Adrenal gland (tissue), 12 donors: Measurements from ENCODE around the gene FFAR2. TPM values are rescaled to one million over a fixed set of nuclear protein-coding genes. Genes with fewer than 3 reads are reported as not detected.
"Not testable (repeated sequence)": the region's sequence is repeated elsewhere in the genome, so short reads cannot be mapped to it uniquely, and the experiment has no call there.

ENCODE experiments used
- DNase-seq, 7 donors: peaks; one replicate each; pipeline ENCODE4 v3.0.0-alpha.2; 2019 to 2020
- H3K27ac ChIP-seq, 5 donors: fragments of 200-600 bp; sonication (generic) in 4 of 5; 1 replicate in 3 of 5; 2 replicates in 2 of 5; pipeline versions ENCODE4 v1.5.1 to v1.8.0; 2016 to 2020; ENCODE audit warnings: mild to moderate bottlenecking in 1 of 5
- H3K27me3 ChIP-seq: fragments of 200-600 bp; 2 replicates; pipeline ENCODE4 v1.8.0; 2021
- H3K36me3 ChIP-seq, 2 donors: fragments of 200-600 bp; replicated peaks in 1 of 2; 1 replicate in 1 of 2; 2 replicates in 1 of 2; pipeline versions ENCODE4 v1.5.1 to v1.8.0; 2018 to 2022
- H3K4me1 ChIP-seq, 2 donors: fragments of 200-600 bp; replicated peaks in 1 of 2; 1 replicate in 1 of 2; 2 replicates in 1 of 2; pipeline versions ENCODE4 v1.5.1 to v1.8.0; 2018 to 2021
- H3K4me3 ChIP-seq, 4 donors: fragments of 200-600 bp; sonication (generic) in 3 of 4; one replicate each; pipeline ENCODE4 v1.5.1; 2016 to 2018
- H3K9me3 ChIP-seq, 3 donors: fragments of 200-600 bp; sonication (generic) in 1 of 3; replicated peaks in 1 of 3; 1 replicate in 2 of 3; 2 replicates in 1 of 3; pipeline versions ENCODE4 v1.5.1 to v1.8.0; 2016 to 2021
- CTCF ChIP-seq, 6 experiments: fragments of 450-650 bp in 4 of 6; fragments of 200-600 bp in 2 of 6; sonication (generic) in 1 of 6; IDR thresholded peaks; 1 replicate in 5 of 6; 2 replicates in 1 of 6; pipeline versions ENCODE4 v1.5.1 to v1.8.0; 2016 to 2021; ENCODE audit warnings: antibody characterized with exemption in 6 of 6, mild to moderate bottlenecking in 2 of 6, moderate library complexity in 1 of 6
- POLR2A ChIP-seq, 2 donors: fragments of 450-650 bp; IDR thresholded peaks; one replicate each; pipeline ENCODE4 v1.6.1; 2017; ENCODE audit warnings: antibody characterized with exemption in 2 of 2, mild to moderate bottlenecking in 2 of 2, moderate library complexity in 1 of 2
- WGBS, 4 donors: extraction: QIAGEN DNeasy Blood & Tissue Kit in 2 of 4; methylation state at CpG; one replicate each; pipeline versions ENCODE4 v1.1.5 to v1.1.7; 2013 to 2017; 5-methylcytosine and 5-hydroxymethylcytosine counted together
- intact Hi-C, 2 donors: fragments of 100-400 bp; cut with DNase I; formaldehyde crosslinking; loops; one replicate each; pipeline versions ENCODE4 v1.14.1 to v1.15.0; 2022 to 2023
- polyA plus RNA-seq, 3 donors: library from polyadenylated mRNA; stranded (reverse); fragments of 200-250 nt in 2 of 3; fragments of 350-450 nt in 1 of 3; fragmentation: Illumina TruSeq in 1 of 3; extraction: RNeasy Lipid Tissue Mini Kit (QIAGEN cat#74804) in 1 of 3; gene quantifications; one replicate each; pipeline ENCODE4 v1.2.3, GENCODE V29; 2013 to 2014
- total RNA-seq, 9 donors: library from RNA; depleted of rRNA in 4 of 9; stranded (reverse); fragments of >200 nt in 4 of 9; fragments of 120-200 nt in 1 of 9; fragmentation: NEBNext Ultra II Directional in 1 of 9; extraction: Animal tissue kit (Norgen Biotek cat#: 25700) in 1 of 9; gene quantifications; one replicate each; pipeline versions ENCODE4 v1.1.0 to v1.2.4, GENCODE V29; 2013 to 2023
- donor health status: healthy with polysubstance abuse.
- donor health status: Bipolar disorder and iron deficiency.
- donor health status: DM: yes; HTN: yes; CAD: no.
- donor health status: DM: no; HTN: no; CAD: no.
- donor health status: DM: no; HTN: no; CAD: no.
- donor health status: DM: yes; HTN: yes; CAD: no.

The FFAR2 gene
- total and polyA plus RNA-seq, 12 donors: 0.11 to 0.88 (median 0.37) TPM; not detected in 6

DNA sequence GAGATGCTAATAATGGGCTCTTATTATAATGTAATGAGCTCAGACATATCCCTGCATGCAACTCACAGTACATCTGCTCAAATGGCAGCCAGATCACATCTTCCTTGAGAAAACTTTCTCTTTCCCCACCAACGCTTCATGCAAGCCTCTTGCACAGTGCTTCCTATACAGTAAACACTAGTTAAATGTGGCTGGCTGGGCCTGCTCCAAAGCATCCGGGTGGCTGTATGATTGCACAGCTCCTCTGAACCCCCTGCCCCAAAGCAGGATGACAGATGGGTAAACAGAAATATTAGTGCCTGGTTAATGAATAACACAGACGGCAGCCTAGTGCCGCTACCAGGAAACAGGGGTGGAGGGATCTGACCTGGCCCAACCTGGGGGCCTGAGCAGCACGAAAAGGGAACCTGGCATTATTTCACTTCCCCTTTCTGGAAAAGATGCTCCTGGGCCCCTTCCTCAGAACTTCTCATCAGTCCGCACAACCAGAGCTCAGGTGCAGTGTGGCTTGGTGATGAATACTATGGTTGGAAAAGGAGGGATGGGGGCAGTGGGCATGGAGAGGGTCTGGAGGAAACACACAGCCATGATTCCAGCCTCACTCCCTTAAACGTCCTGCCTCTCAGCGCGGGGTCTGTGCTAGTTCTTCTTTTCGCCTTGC, 10.8 kb downstream of the FFAR2 start:
- Histone ChIP-seq H3K4me1 (peaks cover 13 to 29% of the 10 kb centered on the region in 2 donors), H3K9me3 (no peaks in the 10 kb centered on the region), H3K36me3 (no peaks in the 10 kb centered on the region), H3K27me3 (no peaks in the 10 kb centered on the region), H3K4me3 (no peak overlapping the region), H3K27ac (peak overlapping the region in 2 of 5 donors; percentile 47 to 81)
- 37 to 49% (median 46%) methylated on average over 9 to 10 of the region's 10 CpGs for WGBS, 4 donors
- intact Hi-C loops: no loop called here
- no peak for DNase-seq
- TF ChIP-seq CTCF (IDR thresholded peaks at IDR 0.05) (no peak), POLR2A (IDR thresholded peaks at IDR 0.05) (no peak)

DNA sequence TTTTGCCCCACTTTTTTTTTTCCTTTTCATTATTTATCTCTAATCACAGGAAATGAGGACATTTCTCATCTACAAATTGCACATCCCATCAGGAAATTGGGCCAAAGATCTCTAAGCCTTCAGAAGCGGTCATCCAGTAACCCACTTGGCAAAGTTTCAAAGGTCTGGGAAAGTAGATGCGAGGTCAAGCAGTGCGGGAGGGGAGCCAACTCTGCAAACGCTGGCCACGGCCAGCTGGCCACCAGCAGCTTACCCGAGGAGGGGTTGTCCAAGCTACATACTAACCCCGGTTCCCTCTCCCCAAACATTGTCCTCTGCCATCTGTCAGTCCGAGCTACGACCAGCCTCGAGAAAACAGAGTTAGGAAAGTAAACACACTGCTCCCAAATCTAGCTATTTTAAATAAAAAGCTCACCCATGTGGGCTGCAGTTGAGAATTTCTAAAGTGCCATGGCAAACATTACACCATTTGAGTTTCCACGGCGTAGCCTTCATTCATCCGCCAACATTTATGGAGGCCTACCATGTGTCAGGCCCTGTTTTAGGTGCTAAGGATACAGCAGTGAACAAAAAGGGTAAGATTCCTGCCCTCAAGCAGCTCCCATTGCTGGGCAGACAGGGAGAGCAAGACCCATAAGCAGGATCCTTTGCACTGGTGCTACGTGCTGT, 11.5 kb downstream of the FFAR2 start:
- no peak for TF ChIP-seq POLR2A (IDR thresholded peaks at IDR 0.05)
- no peak for TF ChIP-seq CTCF (IDR thresholded peaks at IDR 0.05)
- Histone ChIP-seq H3K4me1 (peaks cover 13 to 29% of the 10 kb centered on the region in 2 donors), H3K4me3 (no peak overlapping the region), H3K36me3 (no peaks in the 10 kb centered on the region), H3K9me3 (no peaks in the 10 kb centered on the region), H3K27ac (peak overlapping the region in 1 of 5 donors; percentile 81), H3K27me3 (no peaks in the 10 kb centered on the region)
- intact Hi-C loops: loop anchor here in 1 of 2 donors (2.0 to 10.0 kb wide), 2 partner anchors 105 to 185 kb away; no protein-coding TSS in a partner anchor
- DNase-seq: peak; percentile 62 to 88 (median 81)
- WGBS, 4 donors: 30 to 35% (median 32%) methylated on average over 13 to 14 of the region's 14 CpGs

DNA sequence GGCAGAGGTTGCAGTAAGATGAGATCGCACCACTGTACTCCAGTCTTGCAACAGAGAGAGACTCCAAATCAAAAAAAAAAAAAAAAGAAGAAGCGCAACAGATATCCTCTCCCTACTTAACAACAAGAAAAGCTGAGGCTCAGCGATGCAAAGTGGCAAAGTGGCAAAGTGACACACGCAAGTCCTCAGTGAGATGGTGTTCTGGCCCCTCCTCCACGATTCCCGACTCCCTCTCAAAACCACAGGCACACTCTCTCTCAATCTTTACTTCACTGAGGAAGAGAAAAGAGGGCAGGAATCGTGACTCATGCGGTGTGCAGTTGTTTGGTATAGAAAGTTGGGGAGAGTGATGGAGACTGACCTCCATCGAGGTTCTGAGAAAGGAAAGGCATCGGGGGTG, 12.6 kb downstream of the FFAR2 start:
- intact Hi-C loops: loop anchor here in 1 of 2 donors (2.0 to 10.0 kb wide), 2 partner anchors 106 to 186 kb away; no protein-coding TSS in a partner anchor
- no peak overlapping the region for H3K27ac ChIP-seq
- H3K9me3 ChIP-seq: no peaks in the 10 kb centered on the region
- peaks cover 13 to 29% of the 10 kb centered on the region in 2 donors for H3K4me1 ChIP-seq
- WGBS, 4 donors: 77 to 87% (median 82%) methylated on average over 10 of the region's 10 CpGs
- TF ChIP-seq CTCF (IDR thresholded peaks at IDR 0.05) (no peak), POLR2A (IDR thresholded peaks at IDR 0.05) (no peak)
- H3K36me3 ChIP-seq: no peaks in the 10 kb centered on the region
- DNase-seq: no peak
- H3K4me3 ChIP-seq: no peak overlapping the region
- H3K27me3 ChIP-seq: no peaks in the 10 kb centered on the region

- H3K4me1 ChIP-seq: peaks cover 13 to 29% of the 10 kb centered on the region in 2 donors
- no peak for DNase-seq
- H3K36me3 ChIP-seq: no peaks in the 10 kb centered on the region
- no peaks in the 10 kb centered on the region for H3K9me3 ChIP-seq
- TF ChIP-seq CTCF (IDR thresholded peaks at IDR 0.05): no peak
- TF ChIP-seq POLR2A (IDR thresholded peaks at IDR 0.05): no peak
- intact Hi-C loops: loop anchor here in 1 of 2 donors (2.0 to 10.0 kb wide), 2 partner anchors 106 to 186 kb away; no protein-coding TSS in a partner anchor
- H3K27ac ChIP-seq: no peak overlapping the region
- H3K27me3 ChIP-seq: no peaks in the 10 kb centered on the region
- 77 to 88% (median 83%) methylated on average over 9 of the region's 9 CpGs for WGBS, 4 donors
- no peak overlapping the region for H3K4me3 ChIP-seq
Measured at GRCh38 chr19:35461060-35461459, 13.0 kb downstream of the FFAR2 start.

DNA sequence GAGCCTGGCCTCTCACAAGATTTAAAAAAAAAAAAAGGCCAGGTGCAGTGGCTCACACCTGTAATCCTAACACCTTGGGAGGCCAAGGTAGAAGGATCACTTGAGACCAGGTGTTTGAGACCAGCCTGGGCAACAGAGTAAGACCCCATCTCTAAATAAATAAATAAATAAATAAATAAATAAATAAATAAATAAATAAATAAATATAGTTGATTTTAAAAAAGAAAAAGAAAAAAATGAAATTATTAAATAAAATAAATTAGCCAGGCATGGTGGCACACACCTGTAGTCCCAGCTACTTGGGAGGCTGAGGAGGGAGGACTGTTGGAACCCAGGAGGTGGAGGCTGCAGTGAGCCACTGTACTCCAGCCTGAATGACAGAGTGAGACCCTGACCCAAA, 13.7 kb downstream of the FFAR2 start:
- intact Hi-C loops: loop anchor here in 1 of 2 donors (2.0 to 10.0 kb wide), 2 partner anchors 107 to 187 kb away; no protein-coding TSS in a partner anchor
- peaks cover 13 to 29% of the 10 kb centered on the region in 2 donors for H3K4me1 ChIP-seq
- H3K27me3 ChIP-seq, H3K36me3 ChIP-seq, H3K4me3 ChIP-seq, DNase-seq, H3K27ac ChIP-seq, H3K9me3 ChIP-seq: not testable (repeated sequence)
